ENCODE results near the gene CDX1. TPM values are rescaled to one million over a fixed set of nuclear protein-coding genes. Genes with fewer than 3 reads are reported as not detected.

Gene CDX1
- under 1 TPM in 2 of 3 donors, not detected in 1; 0.12 to 0.34 TPM for polyA plus RNA-seq

DNA sequence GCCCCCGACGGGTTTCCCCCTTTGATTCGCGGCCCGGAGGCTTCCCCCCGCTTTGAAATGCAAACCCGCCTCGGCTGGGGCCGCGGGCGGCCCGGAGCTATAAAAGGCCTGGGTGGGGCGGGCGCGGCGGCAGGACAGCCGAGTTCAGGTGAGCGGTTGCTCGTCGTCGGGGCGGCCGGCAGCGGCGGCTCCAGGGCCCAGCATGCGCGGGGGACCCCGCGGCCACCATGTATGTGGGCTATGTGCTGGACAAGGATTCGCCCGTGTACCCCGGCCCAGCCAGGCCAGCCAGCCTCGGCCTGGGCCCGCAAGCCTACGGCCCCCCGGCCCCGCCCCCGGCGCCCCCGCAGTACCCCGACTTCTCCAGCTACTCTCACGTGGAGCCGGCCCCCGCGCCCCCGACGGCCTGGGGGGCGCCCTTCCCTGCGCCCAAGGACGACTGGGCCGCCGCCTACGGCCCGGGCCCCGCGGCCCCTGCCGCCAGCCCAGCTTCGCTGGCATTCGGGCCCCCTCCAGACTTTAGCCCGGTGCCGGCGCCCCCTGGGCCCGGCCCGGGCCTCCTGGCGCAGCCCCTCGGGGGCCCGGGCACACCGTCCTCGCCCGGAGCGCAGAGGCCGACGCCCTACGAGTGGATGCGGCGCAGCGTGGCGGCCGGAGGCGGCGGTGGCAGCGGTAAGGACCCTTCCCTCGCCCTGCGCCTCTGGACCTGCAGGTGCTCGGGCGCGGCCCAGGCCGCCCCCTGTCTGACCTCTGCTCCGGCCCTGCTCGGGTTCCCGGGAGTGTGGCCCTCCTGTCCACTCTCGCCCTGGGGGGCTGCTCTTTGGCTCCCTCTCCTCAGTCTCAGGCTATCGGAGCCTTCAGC is at the start of gene CDX1:
TSS of gene CDX1 (plus strand) at position 129 of the 862 bp plus-strand sequence. CDS start at position 228, 99 bp downstream.
- WGBS, 3 donors, result 29 to 48% (median 44%) methylated on average over 66 to 93 of the region's 93 CpGs
- no peak within 1 kb of the TSS for H3K27ac ChIP-seq (ENCODE audit: low read depth, low read length)

DNA sequence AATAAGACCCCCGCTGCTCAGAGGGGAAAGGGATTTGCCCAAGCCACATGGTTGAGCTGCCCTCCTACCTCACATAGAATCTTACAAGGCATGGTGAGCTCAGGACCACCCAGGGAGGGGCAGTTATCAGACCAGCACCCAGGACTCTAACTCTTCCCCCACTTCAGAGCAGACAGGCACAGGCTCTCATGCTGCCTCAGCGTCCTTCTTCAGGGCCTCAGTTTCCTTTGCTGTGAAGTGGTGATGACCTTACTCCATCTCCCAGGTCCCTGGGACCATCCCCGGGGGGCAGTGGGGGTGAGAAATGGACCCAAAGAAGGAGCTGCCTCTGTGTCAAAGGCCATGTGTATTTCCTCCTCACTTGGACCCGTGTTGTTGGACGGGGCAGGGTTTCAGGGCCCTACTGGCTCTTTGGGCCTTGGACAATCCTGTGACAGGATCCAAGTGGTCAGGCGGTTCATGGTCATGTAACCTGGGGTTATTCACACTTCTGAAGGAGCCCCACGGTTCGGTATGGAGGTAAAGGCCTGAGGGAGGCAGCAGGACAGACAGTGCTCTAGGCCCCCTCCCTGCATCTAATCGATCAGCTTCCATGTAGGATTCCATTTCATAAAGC is 48.5 kb upstream of the CDX1 start:
- 82 to 88% (median 86%) methylated on average over 9 of the region's 9 CpGs for WGBS, 3 donors
- H3K27ac ChIP-seq (ENCODE audit: low read depth, low read length), result no peak overlapping the region

DNA sequence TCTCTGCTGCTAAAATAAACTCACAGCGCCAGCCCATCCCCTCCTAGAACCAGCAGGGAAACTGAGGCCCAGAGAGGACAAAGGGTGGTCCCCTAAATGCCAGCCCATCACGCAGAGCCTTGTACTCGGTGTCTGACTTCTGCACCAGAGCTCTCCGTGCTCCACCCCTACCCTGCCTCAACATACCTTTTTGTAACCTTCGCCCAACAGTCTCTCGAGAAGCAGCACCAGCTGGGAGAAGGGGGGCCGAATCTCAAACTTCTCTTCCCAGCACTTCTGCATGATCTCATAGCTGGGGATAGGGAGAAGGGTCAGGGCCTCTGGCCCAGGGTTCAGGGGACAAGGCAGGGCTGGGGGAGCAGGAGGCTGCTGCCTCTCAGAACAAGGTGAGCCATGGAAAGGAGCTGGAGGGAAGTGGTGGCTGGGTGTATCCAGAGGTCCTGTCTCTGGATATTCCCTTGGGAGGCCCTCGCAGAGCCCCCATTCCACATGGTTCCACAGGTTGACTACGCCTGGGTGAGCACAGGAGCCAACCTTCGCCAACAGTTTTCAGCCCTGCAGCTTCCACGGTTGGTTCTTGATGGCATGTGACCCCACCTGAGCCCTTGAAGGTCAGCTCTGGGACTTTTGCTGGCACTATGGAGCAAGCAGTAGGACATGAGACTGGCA is 47.9 kb upstream of the CDX1 start:
- WGBS, 3 donors, result 82 to 90% (median 85%) methylated on average over 11 of the region's 11 CpGs
- H3K27ac ChIP-seq (ENCODE audit: low read depth, low read length), result no peak overlapping the region

DNA sequence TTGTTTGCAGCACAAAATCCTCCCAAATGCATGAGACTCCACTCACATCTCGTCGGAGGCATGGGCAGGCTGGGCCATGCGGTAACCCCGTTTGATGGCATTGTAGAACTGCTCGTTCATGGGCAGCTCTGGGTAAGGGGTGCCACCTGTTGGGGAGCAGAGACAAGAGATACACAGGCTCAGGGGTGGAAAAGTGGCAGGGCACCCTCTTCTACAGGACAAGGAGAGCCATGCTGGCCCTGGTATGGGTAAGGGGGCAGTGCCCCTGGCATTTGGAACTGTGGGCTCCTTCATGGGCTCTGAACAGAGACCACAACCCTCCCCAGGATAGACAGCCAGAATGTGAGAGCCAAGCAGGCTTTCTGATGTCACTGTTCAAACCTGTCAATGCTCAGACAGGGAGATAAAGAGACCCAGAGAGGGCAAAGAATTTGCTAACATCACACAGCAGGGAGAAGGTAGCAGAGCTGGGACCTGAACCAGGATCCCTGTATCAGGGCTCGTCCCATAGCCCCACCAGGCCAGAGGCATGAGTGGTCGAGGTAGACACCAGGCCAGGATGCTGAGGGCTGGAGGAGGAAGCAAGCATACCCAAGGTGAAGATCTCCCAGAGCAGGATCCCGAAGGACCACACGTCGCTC is 47.0 kb upstream of the CDX1 start:
- 72 to 81% (median 77%) methylated on average over 10 of the region's 10 CpGs for WGBS, 3 donors
- no peak overlapping the region for H3K27ac ChIP-seq (ENCODE audit: low read depth, low read length)

DNA sequence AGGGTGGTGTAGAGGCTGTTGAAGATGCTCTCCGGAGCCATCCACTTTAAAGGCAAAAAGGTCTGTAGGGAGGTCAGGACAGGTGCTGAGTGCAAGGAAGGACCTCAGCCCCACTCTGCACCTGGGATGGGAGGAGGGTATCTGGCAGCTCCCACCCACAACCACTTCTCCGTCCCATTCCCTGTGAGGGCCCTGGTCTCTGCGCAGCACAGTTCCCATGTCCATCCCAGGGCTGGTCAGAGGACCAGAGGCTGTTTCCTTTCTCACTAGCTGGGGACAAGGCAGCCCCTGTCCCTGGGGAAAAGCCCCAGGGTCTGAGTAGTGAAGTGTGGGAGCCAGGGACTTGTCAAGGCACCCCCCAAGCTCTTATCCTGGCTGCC is 46.5 kb upstream of the CDX1 start:
- WGBS, 3 donors, result 95 to 97% (median 97%) methylated on average over 3 of the region's 3 CpGs
- H3K27ac ChIP-seq (ENCODE audit: low read depth, low read length), result no peak overlapping the region

DNA sequence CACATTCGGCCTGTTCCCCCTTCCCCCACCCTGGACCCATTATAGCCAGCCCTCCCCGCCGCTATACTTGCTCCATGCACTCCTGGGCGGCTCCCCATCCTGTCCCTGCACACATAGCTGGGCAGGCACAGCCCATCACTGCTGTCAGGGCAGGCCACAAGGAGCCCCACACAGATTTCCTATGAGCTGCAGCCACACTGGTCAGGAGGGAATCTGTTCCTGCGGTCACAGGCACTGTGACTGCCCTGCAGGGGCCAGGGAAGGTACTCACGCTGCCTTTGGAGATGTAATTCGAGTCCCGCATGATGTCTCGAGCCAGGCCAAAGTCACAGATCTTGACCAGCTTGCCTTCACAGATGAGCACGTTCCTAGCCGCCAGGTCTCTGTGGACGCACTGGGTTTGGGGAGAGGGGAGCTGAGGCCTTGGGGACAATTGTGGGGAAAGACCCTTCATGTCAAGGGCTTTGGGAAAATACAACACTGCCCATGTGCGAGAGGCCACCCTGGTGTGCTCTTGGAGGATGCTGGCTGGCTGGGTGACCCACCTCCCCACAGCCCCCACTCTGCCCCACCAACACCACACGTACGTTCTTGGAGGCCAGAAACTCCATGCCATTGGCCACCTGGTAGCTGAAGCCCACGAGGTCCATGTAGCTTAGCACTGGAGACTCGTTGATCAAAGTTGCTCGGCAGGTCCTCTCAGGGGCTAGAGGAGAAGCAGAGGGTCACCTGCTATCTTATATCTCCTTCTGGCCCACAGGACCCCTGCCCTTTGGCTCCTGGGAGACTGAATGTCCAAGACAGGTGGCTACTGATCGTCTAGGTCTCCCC is 45.7 kb upstream of the CDX1 start:
- H3K27ac ChIP-seq (ENCODE audit: low read depth, low read length), result no peak overlapping the region
- WGBS, 3 donors, result 78 to 87% (median 85%) methylated on average over 19 of the region's 19 CpGs

DNA sequence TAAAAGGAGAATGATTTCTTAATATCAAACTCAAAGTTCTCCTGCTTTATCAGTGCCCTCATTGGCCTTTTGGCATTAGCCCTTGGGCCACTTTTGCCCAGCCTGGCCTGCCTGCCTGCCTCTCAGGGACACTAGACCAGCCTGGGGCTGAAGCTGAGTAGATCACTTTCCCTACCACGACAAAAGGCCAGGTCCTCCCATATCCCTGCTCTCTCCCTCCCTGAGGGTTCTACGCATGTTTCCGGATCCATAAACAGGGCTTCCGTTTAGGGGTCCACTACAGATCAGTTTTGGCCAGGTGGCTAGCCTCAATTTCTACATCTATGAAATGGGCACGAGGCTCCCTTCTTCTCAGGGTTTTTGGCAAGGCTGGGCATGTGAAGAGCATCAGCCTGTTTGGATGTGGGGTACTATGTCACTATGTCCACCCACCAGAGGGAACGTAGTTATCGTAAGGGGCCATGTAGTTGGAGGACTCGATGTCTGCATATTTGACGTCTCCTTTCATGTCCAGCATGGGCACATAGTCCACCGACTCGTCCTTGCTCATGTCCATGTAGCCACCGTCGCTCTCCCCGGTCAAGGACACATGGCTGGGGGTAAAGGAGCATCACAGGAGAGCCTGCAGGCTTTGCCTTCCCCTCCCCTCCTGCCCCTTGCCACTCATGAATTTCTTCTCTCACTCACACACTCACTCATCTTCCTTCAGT is 45.0 kb upstream of the CDX1 start:
- H3K27ac ChIP-seq (ENCODE audit: low read depth, low read length), result no peak overlapping the region
- WGBS, 3 donors, result 90 to 93% (median 91%) methylated on average over 14 of the region's 14 CpGs

DNA sequence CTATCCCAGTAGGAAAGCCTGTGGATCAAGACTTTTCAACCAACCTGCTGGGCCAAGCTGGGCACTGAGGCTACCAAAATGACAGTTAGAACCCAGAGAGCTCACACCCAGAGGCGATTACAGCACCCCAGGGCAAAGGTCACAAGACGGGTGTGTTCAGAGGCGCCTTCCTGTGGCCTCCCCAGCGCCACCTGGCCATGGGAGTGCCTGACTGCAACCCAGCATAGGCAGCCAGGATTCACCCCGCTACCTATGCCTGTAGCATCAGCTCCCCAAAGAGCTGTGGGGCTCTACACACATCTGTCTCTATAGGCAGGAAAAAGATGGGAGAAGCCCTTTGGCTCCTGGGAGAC is 44.4 kb upstream of the CDX1 start:
- WGBS, 3 donors, result 44 to 56% (median 49%) methylated on average over 5 of the region's 5 CpGs
- H3K27ac ChIP-seq (ENCODE audit: low read depth, low read length), result no peak overlapping the region

DNA sequence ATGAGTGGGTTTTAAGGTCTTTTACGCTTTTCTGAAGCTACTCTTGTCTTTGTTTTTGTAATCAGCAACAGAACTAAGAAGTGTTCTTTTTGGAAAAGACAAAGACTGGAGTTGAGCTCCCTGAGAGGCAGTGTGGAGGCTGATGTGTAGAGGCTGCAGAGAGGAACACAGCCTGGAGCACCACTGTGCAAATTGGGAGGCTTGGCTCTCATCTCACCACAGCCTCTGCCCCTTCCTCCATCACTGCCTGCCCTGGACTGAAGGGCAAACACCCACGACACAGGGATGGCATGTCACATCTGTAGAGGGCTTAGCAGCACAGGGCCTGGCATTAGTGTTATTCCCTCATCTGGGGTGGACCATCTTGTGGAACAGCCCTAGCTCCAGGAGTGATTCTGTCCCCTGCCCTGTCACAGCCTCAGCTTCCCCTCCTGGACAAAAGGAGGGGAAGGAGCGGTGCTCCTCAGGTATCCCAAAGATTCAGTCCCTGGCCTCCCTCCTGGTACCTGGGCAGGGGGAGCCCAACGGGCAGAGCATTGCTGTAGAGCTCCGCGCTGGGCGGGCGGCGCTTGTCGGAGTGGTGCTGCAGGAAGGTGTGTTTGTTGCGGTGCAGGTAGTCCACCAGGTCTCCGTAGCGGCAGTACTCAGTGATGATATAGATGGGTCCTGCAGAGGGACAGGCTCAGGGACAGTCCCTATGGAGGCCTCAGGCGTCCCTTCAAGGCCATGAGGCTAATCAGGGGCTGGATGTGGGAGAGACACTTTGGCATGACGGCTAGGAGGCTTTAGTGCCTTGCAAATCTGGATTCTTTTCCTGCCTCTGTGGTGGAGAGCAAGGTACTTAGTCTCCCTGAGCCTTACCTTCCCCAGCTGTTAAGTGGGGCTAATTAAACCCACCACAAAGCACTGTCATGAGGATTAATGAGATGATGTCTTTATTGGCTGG is 43.8 kb upstream of the CDX1 start:
- WGBS, 3 donors, result 88 to 95% (median 94%) methylated on average over 15 of the region's 15 CpGs
- H3K27ac ChIP-seq (ENCODE audit: low read depth, low read length), result no peak overlapping the region

DNA sequence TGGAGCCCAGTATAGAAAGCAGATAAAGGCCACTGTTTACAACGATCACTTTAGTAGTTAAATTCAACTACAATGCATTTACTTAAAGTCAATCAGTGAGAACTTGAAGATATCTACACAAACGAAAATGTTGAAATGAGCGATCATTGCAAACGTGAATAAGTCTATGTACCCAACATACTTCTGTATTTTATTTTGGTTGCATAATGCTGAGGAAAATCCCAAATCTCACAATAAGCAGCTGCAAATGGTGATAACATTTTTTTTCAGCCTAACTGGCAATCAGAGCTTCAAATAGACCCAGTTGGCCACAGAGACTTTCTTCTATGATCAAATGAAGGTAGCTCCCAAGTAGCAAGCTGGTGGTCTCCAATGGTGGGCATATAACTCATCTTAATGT is 43.0 kb upstream of the CDX1 start:
- WGBS, 3 donors, result 57 to 65% (median 60%) methylated on average over 4 of the region's 4 CpGs
- H3K27ac ChIP-seq (ENCODE audit: low read depth, low read length), result no peak overlapping the region

DNA sequence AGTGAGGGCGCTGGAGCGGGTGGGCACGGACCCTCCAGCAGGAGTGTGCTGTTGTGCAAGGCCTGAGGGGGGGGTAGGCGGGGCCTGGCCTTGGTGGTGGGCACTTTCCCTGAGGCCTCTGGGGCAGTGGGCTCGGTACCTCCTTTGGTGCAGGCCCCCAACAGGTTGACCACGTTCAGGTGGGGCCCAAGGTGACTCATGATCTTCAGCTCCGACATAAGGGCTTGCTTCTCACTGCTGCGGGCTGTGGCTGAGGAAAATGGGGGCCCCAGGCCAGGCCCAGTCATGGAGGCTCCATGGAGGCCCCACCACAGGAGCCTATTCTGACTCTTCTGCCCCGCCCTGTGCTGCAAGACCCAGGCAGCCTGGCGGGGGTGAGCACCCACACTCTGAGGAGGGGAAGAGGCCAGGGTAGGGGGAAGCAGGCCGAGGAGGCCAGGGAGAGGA is 42.4 kb upstream of the CDX1 start:
- 71 to 83% (median 76%) methylated on average over 11 of the region's 11 CpGs for WGBS, 3 donors
- no peak overlapping the region for H3K27ac ChIP-seq (ENCODE audit: low read depth, low read length)

DNA sequence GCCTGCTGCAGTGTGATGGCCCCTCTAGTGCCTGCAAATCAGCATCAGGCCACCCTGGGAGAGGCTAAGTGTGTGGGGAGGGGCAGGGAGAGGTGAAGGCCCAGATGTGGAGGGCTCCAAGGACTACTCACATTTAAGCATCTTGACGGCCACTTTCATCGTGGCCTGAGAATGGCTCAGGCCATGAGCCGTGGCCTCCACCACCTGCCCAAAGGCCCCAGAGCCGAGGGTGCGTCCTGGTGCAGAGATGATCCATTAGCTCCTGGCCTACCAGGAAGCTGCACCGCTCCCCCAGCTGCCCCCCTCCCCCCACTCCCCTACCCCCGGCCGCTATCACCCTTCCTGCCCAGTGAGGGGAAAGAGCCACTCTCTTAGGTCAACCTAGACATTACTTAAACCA is 42.0 kb upstream of the CDX1 start:
- no peak overlapping the region for H3K27ac ChIP-seq (ENCODE audit: low read depth, low read length)
- WGBS, 3 donors, result 83 to 86% (median 83%) methylated on average over 6 to 8 of the region's 8 CpGs

DNA sequence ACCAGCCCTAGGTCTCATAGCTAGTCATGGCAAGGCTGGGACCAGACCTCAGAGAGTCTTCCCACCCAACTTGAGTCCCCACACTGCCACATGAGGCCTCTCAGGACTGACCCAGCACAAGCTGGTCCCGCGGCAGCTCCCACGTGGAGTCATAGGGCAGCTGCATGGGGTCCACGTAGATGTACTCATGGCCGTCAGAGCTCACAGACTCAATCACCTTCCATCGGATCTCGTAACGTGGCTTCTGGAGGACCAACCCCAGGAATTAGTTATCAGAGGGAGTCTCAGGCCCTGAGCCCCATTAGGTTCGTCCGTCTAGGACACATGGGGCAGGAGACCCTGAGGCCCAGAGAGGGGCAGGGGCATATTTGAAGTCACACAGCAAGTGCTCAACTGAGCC is 41.2 kb upstream of the CDX1 start:
- WGBS, 3 donors, result 88 to 96% (median 89%) methylated on average over 10 of the region's 10 CpGs
- no peak overlapping the region for H3K27ac ChIP-seq (ENCODE audit: low read depth, low read length)

DNA sequence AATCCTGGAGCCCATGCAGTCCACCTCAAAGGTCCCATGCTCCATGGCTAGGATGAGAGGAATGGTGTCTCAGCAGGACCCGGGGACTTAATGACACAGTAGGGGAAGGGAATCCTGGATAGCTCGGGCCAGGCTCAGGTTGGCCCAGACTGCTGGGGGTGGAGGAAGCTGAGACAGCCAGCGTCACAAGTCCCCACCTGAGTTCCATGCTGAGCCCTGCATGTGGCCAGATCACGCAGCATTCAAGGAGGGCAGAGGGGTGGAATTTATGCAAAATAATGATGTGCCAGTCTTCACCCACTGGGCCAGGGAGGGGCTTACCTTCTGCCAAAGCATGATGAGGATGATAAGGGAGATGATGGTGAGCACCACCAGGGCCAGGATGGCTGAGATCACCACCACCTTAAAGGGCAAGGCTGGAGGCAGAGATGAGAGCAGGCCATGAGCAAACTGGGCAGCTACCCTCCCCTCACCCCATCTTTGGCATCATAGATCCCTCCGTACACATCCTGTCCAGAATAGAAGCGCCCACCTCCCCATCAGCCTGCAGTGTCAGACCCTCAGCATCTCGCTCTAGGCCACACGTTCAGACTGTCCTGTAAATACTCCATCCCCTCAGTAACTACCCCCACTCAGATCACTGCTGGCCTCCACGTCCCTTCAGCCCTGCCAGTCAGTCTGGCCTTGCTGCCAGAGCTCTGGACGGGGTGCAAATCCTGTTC is 40.2 kb upstream of the CDX1 start:
- no peak overlapping the region for H3K27ac ChIP-seq (ENCODE audit: low read depth, low read length)

DNA sequence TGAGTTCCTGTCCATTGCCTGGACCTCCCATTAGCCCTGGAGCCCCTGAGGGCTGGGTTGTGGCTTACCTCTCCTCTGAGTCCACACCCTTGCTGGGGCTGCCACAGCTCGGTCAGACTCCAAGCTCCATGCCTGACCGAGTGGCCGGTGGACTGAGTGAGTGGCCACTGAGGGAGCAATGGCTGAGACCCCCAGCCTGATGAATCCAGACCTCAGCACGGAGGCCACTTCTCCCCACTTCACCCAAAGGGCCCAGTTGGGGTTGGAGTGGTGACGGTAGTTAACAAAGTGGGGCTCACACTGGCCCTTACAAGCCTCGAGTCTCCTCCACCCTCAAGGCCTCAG is 39.7 kb upstream of the CDX1 start:
- H3K27ac ChIP-seq (ENCODE audit: low read depth, low read length), result no peak overlapping the region
- 77 to 86% (median 82%) methylated on average over 6 of the region's 6 CpGs for WGBS, 3 donors

More for the DNA sequence above, 40.2 kb upstream of the CDX1 start:
- 82 to 92% (median 87%) methylated on average over 10 of the region's 10 CpGs for WGBS, 3 donors

DNA sequence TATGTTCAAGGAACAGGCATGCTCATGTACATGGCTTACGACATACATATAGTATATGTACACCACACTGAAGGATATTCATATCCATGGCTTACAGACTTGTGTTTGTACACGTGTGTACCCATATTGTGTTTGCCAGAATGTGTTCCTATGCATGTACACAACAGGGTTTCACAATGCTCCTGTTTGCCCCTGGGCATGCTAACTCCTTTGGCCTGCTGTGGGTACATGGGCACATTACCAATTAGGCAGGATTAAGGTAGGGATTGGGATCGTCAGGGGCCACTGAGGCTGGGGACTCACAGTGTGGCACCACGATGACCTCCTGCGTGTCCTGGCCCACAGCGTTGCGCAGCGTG is 37.1 kb upstream of the CDX1 start:
- no peak overlapping the region for H3K27ac ChIP-seq (ENCODE audit: low read depth, low read length)
- 60 to 69% (median 64%) methylated on average over 8 of the region's 8 CpGs for WGBS, 3 donors
